Activated naive CD4-positive, alpha-beta T cell treated with anti-CD3 and anti-CD28 coated beads, Interleukin-2, amount 50 U/mL, for 24 hours (primary cell): ENCODE measurements around the gene ZNF280D.

Experiments used
- H3K27ac Mint-ChIP-seq: one replicate; pipeline ENCODE4 v1.8.0; 2021; ENCODE audit warnings: mild to moderate bottlenecking, mixed read lengths
- H3K27me3 Mint-ChIP-seq: one replicate; pipeline ENCODE4 v1.8.0; 2021; ENCODE audit warnings: mixed read lengths
- H3K36me3 Mint-ChIP-seq: one replicate; pipeline ENCODE4 v1.8.0; 2021; ENCODE audit warnings: mixed read lengths
- H3K4me1 Mint-ChIP-seq: one replicate; pipeline ENCODE4 v1.8.0; 2021; ENCODE audit warnings: mixed read lengths
- H3K4me3 Mint-ChIP-seq: one replicate; pipeline ENCODE4 v1.8.0; 2021; ENCODE audit warnings: mild to moderate bottlenecking, mixed read lengths
- H3K9me3 Mint-ChIP-seq: one replicate; pipeline ENCODE4 v1.8.0; 2021; ENCODE audit warnings: mixed read lengths

The ZNF280D gene

DNA sequence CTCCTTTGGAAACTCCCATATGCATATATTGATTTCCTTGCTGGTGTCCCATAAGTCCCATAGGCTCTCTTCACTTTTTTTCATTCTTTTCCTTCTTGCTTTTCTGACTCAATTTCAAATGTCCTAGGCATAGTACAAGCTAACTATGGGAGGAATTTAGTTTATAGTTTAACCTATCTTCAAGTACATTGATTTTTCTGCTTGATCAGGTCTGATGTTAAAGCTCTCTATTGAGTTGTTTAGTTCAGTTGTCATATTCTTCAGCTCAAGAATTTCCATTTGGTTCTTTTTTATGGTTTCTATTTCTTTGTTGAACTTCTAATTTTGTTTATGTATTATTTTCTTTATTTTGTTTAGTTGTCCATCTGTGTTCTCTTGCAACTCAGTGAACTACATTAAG is 147.1 kb downstream of the ZNF280D start:
- peaks cover 7% of the 10 kb centered on the region for H3K27me3 Mint-ChIP-seq
- peaks cover 8% of the 10 kb centered on the region for H3K36me3 Mint-ChIP-seq
- H3K27ac Mint-ChIP-seq = no peak overlapping the region

DNA sequence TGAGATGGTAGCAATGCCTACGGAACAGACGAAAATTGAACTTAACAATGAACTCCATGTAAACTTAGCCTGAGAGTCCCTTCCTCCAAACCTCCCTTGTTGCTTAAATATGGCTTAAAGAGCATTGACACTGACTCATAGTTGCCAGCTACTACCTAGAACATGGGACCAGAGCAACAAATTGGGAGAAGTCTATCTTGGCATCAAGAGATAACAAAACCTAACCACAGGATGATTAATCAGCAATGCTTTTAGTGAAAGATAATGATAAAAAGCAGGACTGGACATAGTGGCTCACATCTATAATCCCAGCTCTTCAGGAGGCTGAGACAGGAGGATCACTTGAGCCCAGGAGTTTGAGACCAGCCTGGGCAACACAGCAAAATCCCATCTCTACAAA is 150.5 kb downstream of the ZNF280D start:
- Mint-ChIP-seq H3K27ac (no peak overlapping the region), H3K9me3 (peaks cover 21% of the 10 kb centered on the region), H3K36me3 (peaks cover 7% of the 10 kb centered on the region), H3K4me3 (no peak overlapping the region), H3K4me1 (no peaks in the 10 kb centered on the region), H3K27me3 (no peaks in the 10 kb centered on the region)

More for the DNA sequence above, 147.1 kb downstream of the ZNF280D start:
- no peak overlapping the region for H3K4me3 Mint-ChIP-seq
- H3K9me3 Mint-ChIP-seq = peaks cover 31% of the 10 kb centered on the region
- H3K4me1 Mint-ChIP-seq = no peaks in the 10 kb centered on the region
